HG03442 (cell line): Measurements from ENCODE around the gene LIMS1.
A peak's percentile ranks its signal among the peaks of the same experiment; 100 is the strongest.
"Not testable (repeated sequence)": the region's sequence is repeated elsewhere in the genome, so short reads cannot be mapped to it uniquely, and the experiment has no call there.

Experiments
- ATAC-seq: cut with Tn5 transposase; IDR thresholded peaks from one replicate; pipeline ENCODE4 v1.9.1; 2021; ENCODE audit warnings: mild to moderate bottlenecking, moderate library complexity; ENCODE audit not compliant: unreplicated experiment

The LIMS1 gene

GRCh38 chr2:108632332-108633160 lies 98.3 kb downstream of the LIMS1 start:
- no peak for ATAC-seq

GRCh38 chr2:108633409-108633808 lies 99.1 kb downstream of the LIMS1 start:
- ATAC-seq = no peak

- ATAC-seq = no peak
These were observed 99.7 kb downstream of the LIMS1 start for GRCh38 chr2:108634011-108634410.

GRCh38 chr2:108634576-108635160 lies 100.4 kb downstream of the LIMS1 start:
- ATAC-seq = no peak

- ATAC-seq = peak; percentile 6
These were observed 101.5 kb downstream of the LIMS1 start for GRCh38 chr2:108635630-108636354.

GRCh38 chr2:108637304-108637669 lies 103.0 kb downstream of the LIMS1 start:
- no peak for ATAC-seq

GRCh38 chr2:108640731-108641130 lies 106.5 kb downstream of the LIMS1 start:
- no peak for ATAC-seq

- no peak for ATAC-seq
These were observed 107.5 kb downstream of the LIMS1 start for GRCh38 chr2:108641756-108642155.

GRCh38 chr2:108643261-108643849 lies 109.1 kb downstream of the LIMS1 start:
- no peak for ATAC-seq

GRCh38 chr2:108643862-108644261 lies 109.6 kb downstream of the LIMS1 start:
- ATAC-seq = not testable (repeated sequence)

- not testable (repeated sequence) for ATAC-seq
These were observed 110.2 kb downstream of the LIMS1 start for GRCh38 chr2:108644446-108644845.

- not testable (repeated sequence) for ATAC-seq
These were observed 114.5 kb downstream of the LIMS1 start for GRCh38 chr2:108648796-108649195.

GRCh38 chr2:108650465-108650864 lies 116.2 kb downstream of the LIMS1 start:
- ATAC-seq = not testable (repeated sequence)

GRCh38 chr2:108651468-108651867 lies 117.2 kb downstream of the LIMS1 start:
- not testable (repeated sequence) for ATAC-seq

- peak; percentile 93 for ATAC-seq
These were observed 118.1 kb downstream of the LIMS1 start for GRCh38 chr2:108652187-108652931.

- ATAC-seq = not testable (repeated sequence)
These were observed 119.2 kb downstream of the LIMS1 start for GRCh38 chr2:108653425-108653824.

GRCh38 chr2:108653849-108654248 lies 119.6 kb downstream of the LIMS1 start:
- not testable (repeated sequence) for ATAC-seq

- not testable (repeated sequence) for ATAC-seq
These were observed 120.4 kb downstream of the LIMS1 start for GRCh38 chr2:108654521-108655125.

- ATAC-seq = not testable (repeated sequence)
These were observed 121.0 kb downstream of the LIMS1 start for GRCh38 chr2:108655270-108655669.

- ATAC-seq = not testable (repeated sequence)
These were observed 122.0 kb downstream of the LIMS1 start for GRCh38 chr2:108656282-108656681.
